GM18861 (cell line): Measurements from ENCODE around the gene ZNF468.
"Not testable (repeated sequence)": the region's sequence is repeated elsewhere in the genome, so short reads cannot be mapped to it uniquely, and the experiment has no call there.

Experiments
- ATAC-seq: cut with Tn5 transposase; IDR thresholded peaks from one replicate; pipeline ENCODE4 v1.9.1; 2021; ENCODE audit not compliant: unreplicated experiment

ZNF468 gene

GRCh38 chr19:52829866-52830265 is 27.6 kb downstream of the ZNF468 start:
- ATAC-seq: not testable (repeated sequence)

- ATAC-seq: no peak
Measured at GRCh38 chr19:52825765-52826164, 31.7 kb downstream of the ZNF468 start.

- ATAC-seq: no peak
Measured at GRCh38 chr19:52823676-52824075, 33.7 kb downstream of the ZNF468 start.

GRCh38 chr19:52821204-52821960 is 36.0 kb downstream of the ZNF468 start, which contains the start of gene ZNF28:
TSS of gene ZNF28 (minus strand) at chr19:52821633. CDS start at chr19:52817958, 3,675 bp downstream.
- ATAC-seq: peak; percentile 88

GRCh38 chr19:52820472-52821203 is 36.8 kb downstream of the ZNF468 start:
- ATAC-seq: not testable (repeated sequence)

GRCh38 chr19:52809801-52810200 is 47.6 kb downstream of the ZNF468 start:
- no peak for ATAC-seq

- not testable (repeated sequence) for ATAC-seq
Measured at GRCh38 chr19:52799950-52800640, 57.3 kb downstream of the ZNF468 start.

- ATAC-seq: no peak
Measured at GRCh38 chr19:52789440-52789839, 68.0 kb downstream of the ZNF468 start.
